HEK293 (cell line): ENCODE results near the gene CACNG6.
A peak's percentile ranks its signal among the peaks of the same experiment; 100 is the strongest.

Experiments
- CTCF ChIA-PET: fragments of 350-600 bp; formaldehyde crosslinking; extraction: SDS; loops from one replicate; lab custom pipeline; 2021; ENCODE audit warnings: antibody characterized with exemption; lab: Yijun Ruan, JAX
- POLR2A ChIA-PET: fragments of 300-600 bp; formaldehyde crosslinking; extraction: SDS; loops from one replicate; lab custom pipeline; 2020; ENCODE audit warnings: antibody characterized with exemption, inconsistent platforms; lab: Yijun Ruan, JAX
- H3K27ac ChIP-seq: fragments of 200-500 bp; sonication (Bioruptor generic); 2 replicates; pipeline ENCODE4 v1.5.1; 2014; ENCODE audit warnings: low read depth, low read length, control low read depth, inconsistent platforms; ENCODE audit errors: extremely low read depth
- H3K36me3 ChIP-seq, 2 experiments: fragments of 200-500 bp in 1 of 2; sonication (Bioruptor generic) in 1 of 2; 1 replicate in 1 of 2; 2 replicates in 1 of 2; pipeline ENCODE4 v1.5.1; 2014 to 2017; ENCODE audit warnings: inconsistent platforms in 2 of 2, low read length in 2 of 2; ENCODE audit not compliant: control insufficient read depth in 2 of 2, insufficient read depth in 1 of 2
- H3K4me1 ChIP-seq: fragments of 200-500 bp; sonication (Bioruptor generic); 2 replicates; pipeline ENCODE4 v1.5.1; 2014; ENCODE audit warnings: mild to moderate bottlenecking, low read length, inconsistent platforms; ENCODE audit not compliant: control insufficient read depth, insufficient read depth
- H3K4me3 ChIP-seq: 2 replicates; pipeline ENCODE4 v1.5.1; 2011; ENCODE audit warnings: low read depth, mild to moderate bottlenecking, control low read depth, low read length, moderate library complexity
- H3K9me3 ChIP-seq: fragments of 200-500 bp; sonication (Bioruptor generic); 2 replicates; pipeline ENCODE4 v1.5.1; 2014; ENCODE audit warnings: low read depth, low read length, inconsistent platforms; ENCODE audit not compliant: control insufficient read depth, insufficient read depth
- CTCF ChIP-seq: fragments of 450-650 bp; formaldehyde crosslinking; IDR thresholded peaks from 2 replicates; pipeline ENCODE4 v1.5.1; 2016; ENCODE audit warnings: missing biosample characterization, missing genetic modification characterization
- EGR2 ChIP-seq: fragments of 450-650 bp; formaldehyde crosslinking; IDR thresholded peaks from 2 replicates; pipeline ENCODE4 v1.5.1; 2016; ENCODE audit warnings: low read depth, missing biosample characterization, missing genetic modification characterization
- KLF8 ChIP-seq: fragments of 450-650 bp; formaldehyde crosslinking; IDR thresholded peaks from 2 replicates; pipeline ENCODE4 v1.5.1; 2016; ENCODE audit warnings: missing biosample characterization, missing genetic modification characterization
- PRDM10 ChIP-seq: fragments of 450-650 bp; formaldehyde crosslinking; IDR thresholded peaks from 2 replicates; pipeline ENCODE4 v1.5.1; 2016; ENCODE audit warnings: missing biosample characterization, missing genetic modification characterization
- ZFHX2 ChIP-seq: fragments of 450-650 bp; formaldehyde crosslinking; conservative IDR thresholded peaks from 2 replicates; pipeline ENCODE4 v1.5.1; 2016; ENCODE audit warnings: missing biosample characterization, missing genetic modification characterization
- ZNF10 ChIP-seq: fragments of 450-650 bp; formaldehyde crosslinking; IDR thresholded peaks from 2 replicates; pipeline ENCODE4 v1.5.1; 2017; ENCODE audit warnings: missing biosample characterization, missing genetic modification characterization
- ZNF174 ChIP-seq: fragments of 450-650 bp; formaldehyde crosslinking; IDR thresholded peaks from 2 replicates; pipeline ENCODE4 v1.5.0; 2017; ENCODE audit warnings: missing biosample characterization, mild to moderate bottlenecking, missing genetic modification characterization
- ZNF266 ChIP-seq: fragments of 450-650 bp; formaldehyde crosslinking; IDR thresholded peaks from 2 replicates; pipeline ENCODE4 v1.5.1; 2016; ENCODE audit warnings: missing biosample characterization, missing genetic modification characterization, low read depth
- ZNF398 ChIP-seq: fragments of 450-650 bp; formaldehyde crosslinking; IDR thresholded peaks from 2 replicates; pipeline ENCODE4 v1.5.1; 2017; ENCODE audit warnings: missing biosample characterization, missing genetic modification characterization
- ZNF449 ChIP-seq: fragments of 450-650 bp; formaldehyde crosslinking; IDR thresholded peaks from 2 replicates; pipeline ENCODE4 v1.5.1; 2017; ENCODE audit warnings: missing biosample characterization, mild to moderate bottlenecking, missing genetic modification characterization, moderate library complexity
- ZNF610 ChIP-seq: fragments of 450-650 bp; formaldehyde crosslinking; IDR thresholded peaks from 2 replicates; pipeline ENCODE4 v1.5.1; 2016; ENCODE audit warnings: missing biosample characterization, missing genetic modification characterization, borderline replicate concordance
- ZNF670 ChIP-seq: fragments of 450-650 bp; formaldehyde crosslinking; IDR thresholded peaks from 2 replicates; pipeline ENCODE4 v1.5.1; 2016; ENCODE audit warnings: missing biosample characterization, missing genetic modification characterization, low read depth
- TF ChIP-seq, protein P1 (sequence below): fragments of 450-650 bp; formaldehyde crosslinking; IDR thresholded peaks from 2 replicates; pipeline ENCODE4 v1.5.1; 2016; ENCODE audit warnings: missing biosample characterization, missing genetic modification characterization, borderline replicate concordance
- TF ChIP-seq, protein P2 (sequence below): fragments of 450-650 bp; formaldehyde crosslinking; IDR thresholded peaks from 2 replicates; pipeline ENCODE4 v1.5.1; 2016; ENCODE audit warnings: missing biosample characterization, missing genetic modification characterization
- TF ChIP-seq, protein P3 (sequence below): fragments of 450-650 bp; formaldehyde crosslinking; IDR thresholded peaks from 2 replicates; pipeline ENCODE4 v1.5.1; 2016; ENCODE audit warnings: missing biosample characterization, missing genetic modification characterization

Gene CACNG6

DNA sequence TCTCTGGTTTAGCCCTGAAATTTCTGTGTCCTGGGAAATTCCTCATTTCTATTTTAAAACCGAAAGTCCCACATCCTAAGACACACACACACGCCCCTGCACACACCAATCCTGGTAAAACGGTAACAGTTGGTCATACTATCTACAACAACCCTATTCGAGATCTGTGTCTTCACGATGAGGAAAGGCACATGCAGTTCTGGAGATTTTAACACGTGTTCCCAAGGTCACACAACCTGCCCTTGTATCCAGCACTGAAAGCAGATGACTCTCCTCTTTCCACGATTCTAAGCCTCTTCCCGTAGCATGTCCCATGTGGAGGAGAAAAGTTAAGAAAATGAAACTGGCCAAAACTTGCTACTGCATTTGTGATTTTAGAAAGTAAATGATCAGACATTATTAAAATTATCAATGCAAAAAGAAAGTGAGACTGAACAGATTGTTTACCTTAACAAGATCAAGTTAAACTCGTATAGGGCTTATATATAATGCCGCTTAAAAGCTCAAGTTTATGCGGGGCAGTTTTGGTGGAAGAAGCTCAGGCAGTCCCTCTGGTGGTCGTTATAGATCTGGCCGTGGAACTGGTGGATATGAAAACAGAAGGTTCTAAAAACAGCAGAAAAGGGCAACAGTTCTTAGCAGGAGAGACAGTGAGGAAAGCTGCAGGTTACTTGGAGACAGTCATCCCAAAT, 39.6 kb downstream of the CACNG6 start:
- CTCF ChIA-PET, result interaction anchor here (0.5 to 3.5 kb wide), 24 partner anchors 9 to 259 kb away, joined by 3 to 51 read pairs (median 4); no protein-coding TSS in a partner anchor
- POLR2A ChIA-PET, result interaction anchor here (0.6 kb wide), 1 partner anchor 221 kb away, joined by 6 read pairs; no protein-coding TSS in a partner anchor
- no peaks in the 10 kb centered on the region for H3K9me3 ChIP-seq
- no peak overlapping the region for H3K4me3 ChIP-seq
- H3K4me1 ChIP-seq, result no peaks in the 10 kb centered on the region
- no peak overlapping the region for H3K27ac ChIP-seq
- no peaks in the 10 kb centered on the region for H3K36me3 ChIP-seq
- TF ChIP-seq ZNF266 (no peak), PRDM10 (tag by site-specific recombination) (0 out of 2 replicates have a peak, but pooled peaks have one; percentile 53), KLF8 (tag by site-specific recombination) (no peak), CTCF (0 out of 2 replicates have a peak, but pooled peaks have one; percentile 27)
- TF ChIP-seq, all 188 proteins: peak for 2

DNA sequence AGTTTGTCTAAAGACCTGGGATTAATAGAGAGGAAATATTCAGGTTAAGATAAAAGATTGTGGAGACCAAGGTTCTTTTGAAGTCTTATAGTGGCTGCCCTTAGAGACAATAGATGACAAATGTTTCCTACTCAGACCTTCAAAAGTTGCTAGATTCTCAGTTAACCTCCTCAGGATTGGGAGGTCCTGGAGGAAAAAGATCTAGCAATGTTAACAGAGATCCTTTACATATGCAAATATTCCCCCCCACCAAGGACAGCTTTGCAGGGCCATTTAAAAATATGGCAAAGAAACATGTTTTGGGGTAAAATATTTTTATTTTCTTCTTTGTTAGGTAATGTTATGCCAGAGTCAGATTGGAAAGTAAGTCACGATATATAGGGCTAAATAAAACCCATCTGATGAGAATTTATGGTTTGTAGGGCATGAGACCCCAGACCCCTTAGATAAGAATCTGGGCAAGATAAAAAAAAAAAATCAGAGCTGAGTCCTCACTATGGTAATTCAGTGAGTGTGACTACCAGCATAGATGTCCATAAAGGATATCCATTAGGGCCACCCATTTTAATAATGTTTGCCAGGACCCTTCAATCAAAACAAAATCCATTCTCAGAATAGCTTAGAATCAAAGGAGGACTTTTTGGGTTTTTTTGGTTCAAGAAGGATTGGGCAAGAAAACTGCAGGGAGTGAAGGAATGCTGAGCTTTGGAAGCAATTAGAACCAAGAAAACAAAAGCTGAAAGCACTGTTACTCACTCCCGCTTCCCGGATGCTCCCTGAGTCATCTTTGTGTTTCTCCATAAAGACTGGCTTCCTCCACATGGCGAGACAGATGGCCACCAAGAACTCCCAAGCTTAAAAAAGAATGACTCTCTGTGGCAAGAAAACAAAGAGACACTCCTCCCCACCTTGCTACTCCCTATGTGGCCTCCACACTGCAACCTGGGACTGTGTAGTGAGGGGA, 44.1 kb downstream of the CACNG6 start:
- TF ChIP-seq ZNF10 (tag by site-specific recombination) (no peak), ZNF449 (tag by site-specific recombination) (no peak), ZNF670 (no peak), ZNF174 (tag by site-specific recombination) (no peak), ZNF398 (tag by site-specific recombination) (no peak), ZFHX2 (tag by site-specific recombination) (no peak), ZNF610 (tag by site-specific recombination) (no peak), EGR2 (tag by site-specific recombination) (no peak)
- TF ChIP-seq, protein P1, sequence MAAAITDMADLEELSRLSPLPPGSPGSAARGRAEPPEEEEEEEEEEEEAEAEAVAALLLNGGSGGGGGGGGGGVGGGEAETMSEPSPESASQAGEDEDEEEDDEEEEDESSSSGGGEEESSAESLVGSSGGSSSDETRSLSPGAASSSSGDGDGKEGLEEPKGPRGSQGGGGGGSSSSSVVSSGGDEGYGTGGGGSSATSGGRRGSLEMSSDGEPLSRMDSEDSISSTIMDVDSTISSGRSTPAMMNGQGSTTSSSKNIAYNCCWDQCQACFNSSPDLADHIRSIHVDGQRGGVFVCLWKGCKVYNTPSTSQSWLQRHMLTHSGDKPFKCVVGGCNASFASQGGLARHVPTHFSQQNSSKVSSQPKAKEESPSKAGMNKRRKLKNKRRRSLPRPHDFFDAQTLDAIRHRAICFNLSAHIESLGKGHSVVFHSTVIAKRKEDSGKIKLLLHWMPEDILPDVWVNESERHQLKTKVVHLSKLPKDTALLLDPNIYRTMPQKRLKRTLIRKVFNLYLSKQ (tag by site-specific recombination), result no peak
- TF ChIP-seq, protein P2, sequence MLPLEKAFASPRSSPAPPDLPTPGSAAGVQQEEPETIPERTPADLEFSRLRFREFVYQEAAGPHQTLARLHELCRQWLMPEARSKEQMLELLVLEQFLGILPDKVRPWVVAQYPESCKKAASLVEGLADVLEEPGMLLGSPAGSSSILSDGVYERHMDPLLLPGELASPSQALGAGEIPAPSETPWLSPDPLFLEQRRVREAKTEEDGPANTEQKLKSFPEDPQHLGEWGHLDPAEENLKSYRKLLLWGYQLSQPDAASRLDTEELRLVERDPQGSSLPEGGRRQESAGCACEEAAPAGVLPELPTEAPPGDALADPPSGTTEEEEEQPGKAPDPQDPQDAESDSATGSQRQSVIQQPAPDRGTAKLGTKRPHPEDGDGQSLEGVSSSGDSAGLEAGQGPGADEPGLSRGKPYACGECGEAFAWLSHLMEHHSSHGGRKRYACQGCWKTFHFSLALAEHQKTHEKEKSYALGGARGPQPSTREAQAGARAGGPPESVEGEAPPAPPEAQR (tag by site-specific recombination), result no peak
- TF ChIP-seq, protein P3, sequence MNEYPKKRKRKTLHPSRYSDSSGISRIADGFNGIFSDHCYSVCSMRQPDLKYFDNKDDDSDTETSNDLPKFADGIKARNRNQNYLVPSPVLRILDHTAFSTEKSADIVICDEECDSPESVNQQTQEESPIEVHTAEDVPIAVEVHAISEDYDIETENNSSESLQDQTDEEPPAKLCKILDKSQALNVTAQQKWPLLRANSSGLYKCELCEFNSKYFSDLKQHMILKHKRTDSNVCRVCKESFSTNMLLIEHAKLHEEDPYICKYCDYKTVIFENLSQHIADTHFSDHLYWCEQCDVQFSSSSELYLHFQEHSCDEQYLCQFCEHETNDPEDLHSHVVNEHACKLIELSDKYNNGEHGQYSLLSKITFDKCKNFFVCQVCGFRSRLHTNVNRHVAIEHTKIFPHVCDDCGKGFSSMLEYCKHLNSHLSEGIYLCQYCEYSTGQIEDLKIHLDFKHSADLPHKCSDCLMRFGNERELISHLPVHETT (tag by site-specific recombination), result no peak
- TF ChIP-seq, all 188 proteins: peak for 0
- Histone ChIP-seq H3K9me3 (no peaks in the 10 kb centered on the region), H3K27ac (no peak overlapping the region), H3K4me1 (no peaks in the 10 kb centered on the region), H3K4me3 (no peak overlapping the region), H3K36me3 (no peaks in the 10 kb centered on the region)
- ChIA-PET POLR2A (no interaction called here), CTCF (interaction anchor here (0.6 to 0.9 kb wide), 5 partner anchors 47 to 355 kb away, joined by 3 to 5 read pairs (median 3); no protein-coding TSS in a partner anchor)
